Thyroid gland (tissue), 4 donors: ENCODE measurements around the gene DCAF11. TPM values are rescaled to one million over a fixed set of nuclear protein-coding genes. Genes with fewer than 3 reads are reported as not detected.

Experiments used
- DNase-seq, 2 donors: peaks; one replicate each; pipeline ENCODE4 v3.0.0-alpha.2; 2019
- H3K27ac ChIP-seq, 3 donors: fragments of 200-600 bp; sonication (generic); 1 replicate in 2 of 3; 2 replicates in 1 of 3; pipeline ENCODE4 v1.5.1; 2016 to 2019; ENCODE audit warnings: mild to moderate bottlenecking in 1 of 3, moderate library complexity in 1 of 3
- H3K27me3 ChIP-seq: fragments of 200-600 bp; sonication (generic); one replicate; pipeline ENCODE4 v1.5.1; 2019
- H3K36me3 ChIP-seq, 2 donors: fragments of 200-600 bp; sonication (generic); one replicate each; pipeline ENCODE4 v1.5.1; 2016 to 2019
- H3K4me1 ChIP-seq, 2 donors: fragments of 200-600 bp; sonication (generic); one replicate each; pipeline ENCODE4 v1.5.1; 2017 to 2019
- H3K4me3 ChIP-seq, 3 donors: fragments of 200-600 bp; sonication (generic); replicated peaks in 1 of 3; 1 replicate in 2 of 3; 2 replicates in 1 of 3; pipeline ENCODE4 v1.5.1; 2016; ENCODE audit warnings: mild to moderate bottlenecking in 1 of 3
- H3K9me3 ChIP-seq: fragments of 200-600 bp; sonication (generic); one replicate; pipeline ENCODE4 v1.5.1; 2017
- CTCF ChIP-seq, 6 experiments: fragments of 200-600 bp in 3 of 6; fragments of 450-650 bp in 3 of 6; sonication (generic) in 3 of 6; IDR thresholded peaks; one replicate each; pipeline ENCODE4 v1.5.1; 2016 to 2019; ENCODE audit warnings: antibody characterized with exemption in 6 of 6, mild to moderate bottlenecking in 2 of 6, inconsistent platforms in 1 of 6, moderate library complexity in 1 of 6
- POLR2A ChIP-seq, 2 donors: fragments of 450-650 bp; IDR thresholded peaks; one replicate each; pipeline ENCODE4 v1.6.1; 2017; ENCODE audit warnings: antibody characterized with exemption in 2 of 2, mild to moderate bottlenecking in 2 of 2, moderate library complexity in 1 of 2
- WGBS, 2 donors: methylation state at CpG; one replicate each; pipeline ENCODE4 v1.1.5; 2017; 5-methylcytosine and 5-hydroxymethylcytosine counted together
- intact Hi-C: fragments of 100-400 bp; cut with DNase I; formaldehyde crosslinking; loops from one replicate; pipeline ENCODE4 v1.15.1; 2023
- total RNA-seq, 4 donors: library from RNA; depleted of rRNA; stranded (reverse); fragments of >200 nt; gene quantifications; one replicate each; pipeline ENCODE4 v1.2.3, GENCODE V29; 2016

Gene DCAF11
- total RNA-seq, 4 donors from 2014 or later: 90.6 to 155 (median 132) TPM

- Histone ChIP-seq H3K4me3 (no peak overlapping the region), H3K36me3 (no peaks in the 10 kb centered on the region), H3K9me3 (no peaks in the 10 kb centered on the region), H3K4me1 (peaks cover 7 to 15% of the 10 kb centered on the region in 2 donors), H3K27ac (no peak overlapping the region), H3K27me3 (no peaks in the 10 kb centered on the region)
- no peak for TF ChIP-seq CTCF (IDR thresholded peaks at IDR 0.05)
- TF ChIP-seq POLR2A (IDR thresholded peaks at IDR 0.05): no peak
- WGBS, 2 donors: 81 to 93% methylated on average over 6 of the region's 6 CpGs
- DNase-seq: no peak
- intact Hi-C loops: no loop called here
These were observed 34.4 kb upstream of the DCAF11 start for GRCh38 chr14:24080142-24080530.

GRCh38 chr14:24080888-24081738, 33.5 kb upstream of the DCAF11 start:
- peak overlapping the region; percentile 41 to 84 (median 60) for H3K4me3 ChIP-seq
- intact Hi-C loops: no loop called here
- peak; percentile 87 to 89 for DNase-seq
- H3K9me3 ChIP-seq: no peaks in the 10 kb centered on the region
- 0% methylated on average over 21 to 46 of the region's 74 CpGs for WGBS, 2 donors
- H3K27me3 ChIP-seq: no peaks in the 10 kb centered on the region
- peaks cover 7 to 15% of the 10 kb centered on the region in 2 donors for H3K4me1 ChIP-seq
- H3K36me3 ChIP-seq: no peaks in the 10 kb centered on the region
- H3K27ac ChIP-seq: peak overlapping the region; percentile 56 to 91 (median 87)
- TF ChIP-seq POLR2A (IDR thresholded peaks at IDR 0.05): peak; percentile 24 to 89
- no peak for TF ChIP-seq CTCF (IDR thresholded peaks at IDR 0.05)

GRCh38 chr14:24081739-24082211, 32.8 kb upstream of the DCAF11 start:
- Histone ChIP-seq H3K9me3 (no peaks in the 10 kb centered on the region), H3K27ac (peak overlapping the region; percentile 56 to 91 (median 87)), H3K4me1 (peaks cover 7 to 15% of the 10 kb centered on the region in 2 donors), H3K36me3 (no peaks in the 10 kb centered on the region), H3K27me3 (no peaks in the 10 kb centered on the region), H3K4me3 (peak overlapping the region in 2 of 3 donors; percentile 60 to 84)
- no peak for TF ChIP-seq POLR2A (IDR thresholded peaks at IDR 0.05)
- TF ChIP-seq CTCF (IDR thresholded peaks at IDR 0.05): no peak
- peak; percentile 21 to 24 for DNase-seq
- intact Hi-C loops: no loop called here
- 48 to 55% methylated on average over 7 of the region's 26 CpGs for WGBS, 2 donors

- WGBS, 2 donors: 94 to 97% methylated on average over 4 to 5 of the region's 5 CpGs
- Histone ChIP-seq H3K36me3 (no peaks in the 10 kb centered on the region), H3K27me3 (no peaks in the 10 kb centered on the region), H3K9me3 (no peaks in the 10 kb centered on the region), H3K4me3 (no peak overlapping the region), H3K4me1 (peaks cover 7 to 15% of the 10 kb centered on the region in 2 donors), H3K27ac (peak overlapping the region in 1 of 3 donors; percentile 56)
- intact Hi-C loops: no loop called here
- DNase-seq: no peak
- no peak for TF ChIP-seq POLR2A (IDR thresholded peaks at IDR 0.05)
- no peak for TF ChIP-seq CTCF (IDR thresholded peaks at IDR 0.05)
These were observed 32.0 kb upstream of the DCAF11 start for GRCh38 chr14:24082411-24083080.
